Vagina (tissue), 2 donors: Measurements from ENCODE around the gene CCDC92.

Source experiments
- POLR2A ChIP-seq, 2 donors: fragments of 450-650 bp; IDR thresholded peaks; one replicate each; pipeline ENCODE4 v1.6.1; 2017; ENCODE audit warnings: antibody characterized with exemption in 2 of 2, mild to moderate bottlenecking in 2 of 2, moderate library complexity in 2 of 2
- POLR2AphosphoS5 ChIP-seq, 2 donors: sonication (generic); formaldehyde crosslinking; IDR thresholded peaks; one replicate each; pipeline ENCODE4 v1.9.0; 2017; ENCODE audit warnings: antibody characterized with exemption in 2 of 2, mild to moderate bottlenecking in 2 of 2, low read depth in 1 of 2; ENCODE audit not compliant: insufficient read depth in 1 of 2
- TF ChIP-seq, protein P1 (sequence below), 3 experiments: fragments of 450-650 bp in 2 of 3; fragments of 200-600 bp in 1 of 3; sonication (generic) in 1 of 3; IDR thresholded peaks; one replicate each; pipeline ENCODE4 v1.5.1; 2017 to 2019; ENCODE audit warnings: antibody characterized with exemption in 3 of 3, mild to moderate bottlenecking in 2 of 3, moderate library complexity in 2 of 3

GRCh38 chr12:123902821-123903220 lies 69.8 kb downstream of the CCDC92 start:
- TF ChIP-seq, protein P1, sequence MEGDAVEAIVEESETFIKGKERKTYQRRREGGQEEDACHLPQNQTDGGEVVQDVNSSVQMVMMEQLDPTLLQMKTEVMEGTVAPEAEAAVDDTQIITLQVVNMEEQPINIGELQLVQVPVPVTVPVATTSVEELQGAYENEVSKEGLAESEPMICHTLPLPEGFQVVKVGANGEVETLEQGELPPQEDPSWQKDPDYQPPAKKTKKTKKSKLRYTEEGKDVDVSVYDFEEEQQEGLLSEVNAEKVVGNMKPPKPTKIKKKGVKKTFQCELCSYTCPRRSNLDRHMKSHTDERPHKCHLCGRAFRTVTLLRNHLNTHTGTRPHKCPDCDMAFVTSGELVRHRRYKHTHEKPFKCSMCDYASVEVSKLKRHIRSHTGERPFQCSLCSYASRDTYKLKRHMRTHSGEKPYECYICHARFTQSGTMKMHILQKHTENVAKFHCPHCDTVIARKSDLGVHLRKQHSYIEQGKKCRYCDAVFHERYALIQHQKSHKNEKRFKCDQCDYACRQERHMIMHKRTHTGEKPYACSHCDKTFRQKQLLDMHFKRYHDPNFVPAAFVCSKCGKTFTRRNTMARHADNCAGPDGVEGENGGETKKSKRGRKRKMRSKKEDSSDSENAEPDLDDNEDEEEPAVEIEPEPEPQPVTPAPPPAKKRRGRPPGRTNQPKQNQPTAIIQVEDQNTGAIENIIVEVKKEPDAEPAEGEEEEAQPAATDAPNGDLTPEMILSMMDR (IDR thresholded peaks at IDR 0.05), result no peak
- TF ChIP-seq POLR2A (IDR thresholded peaks at IDR 0.05), result no peak
- no peak for TF ChIP-seq POLR2AphosphoS5 (IDR thresholded peaks at IDR 0.05; ENCODE audit: insufficient read depth in 1 of 2, low read depth in 1 of 2)
